ENCODE data around the gene POLR1A. TPM values are rescaled to one million over a fixed set of nuclear protein-coding genes. Genes with fewer than 3 reads are reported as not detected.

POLR1A gene
- total and polyA plus RNA-seq, 2 of the 13 experiments (the other 11 are each of a cell fraction or from before 2014, with no cell fraction given), result 7.2 to 39.9 TPM

GRCh38 chr2:86023366-86023712, 82.3 kb downstream of the POLR1A start:
- Histone ChIP-seq H3K36me3 (replicated peaks in 1 of 2; ENCODE audit: control insufficient read depth in 1 of 2, insufficient read depth in 2 of 2, low read length in 2 of 2) (peaks cover 8 to 34% of the 10 kb centered on the region in 2 experiments; a peak in 4 of 5 replicates), H3K4me3 (replicated peaks in 1 of 3; ENCODE audit: insufficient read depth in 1 of 3, low read depth in 2 of 3, low read length in 3 of 3) (no peak overlapping the region), H3K79me2 (ENCODE audit: insufficient read depth, low read length) (no peaks in the 10 kb centered on the region), H3K27ac (ENCODE audit: extremely low read length, insufficient read depth, low read length) (no peak overlapping the region), H3K27me3 (ENCODE audit: control insufficient read depth in 1 of 2, insufficient read depth in 2 of 2, low read length in 2 of 2) (peaks cover 0 to 2% of the 10 kb centered on the region in 2 experiments; a peak in 1 of 5 replicates), H3K4me1 (ENCODE audit: insufficient read depth, low read length) (peaks cover 14% of the 10 kb centered on the region), H3K9me3 (ENCODE audit: low read length) (no peaks in the 10 kb centered on the region), H3K9ac (ENCODE audit: insufficient read depth, low read depth, low read length) (no peak overlapping the region), H2AFZ (ENCODE audit: low read length) (no peak overlapping the region), H4K20me1 (ENCODE audit: insufficient read depth, low read length) (no peaks in the 10 kb centered on the region), H3K4me2 (ENCODE audit: low read depth, low read length) (no peak overlapping the region)
- intact Hi-C loops (cut with micrococcal nuclease; ENCODE audit: unreplicated experiment), result loop anchor here (2.0 kb wide), 1 partner anchor 135 kb away; the partner anchor contains the start of gene ST3GAL5
- in situ Hi-C loops (cut with HindIII; ENCODE audit: extremely low pct_ligation_motif_present, low pct_unique_long_range_greater_than_20kb), result no loop called here
- ChIA-PET POLR2A (no interaction called here), CTCF (ENCODE audit: low intra/inter-chr PET ratio, low total read pairs) (no interaction called here)
- TF ChIP-seq ZC3H13 (CRISPR knock-in tag; IDR thresholded peaks at IDR 0.05) (no peak), KDM3A (CRISPR knock-in tag; IDR thresholded peaks at IDR 0.05; ENCODE audit: low read depth) (no peak), HDAC2 (CRISPR knock-in tag; IDR thresholded peaks at IDR 0.05) (no peak), SIN3B (IDR thresholded peaks at IDR 0.05; ENCODE audit: low read length) (no peak), NR3C1 (CRISPR knock-in tag; IDR thresholded peaks at IDR 0.05) (no peak), GATAD2A (CRISPR knock-in tag; IDR thresholded peaks at IDR 0.05) (no peak), IKZF5 (CRISPR knock-in tag; IDR thresholded peaks at IDR 0.05) (no peak), KDM4B (CRISPR knock-in tag; IDR thresholded peaks at IDR 0.05) (no peak), FLYWCH1 (CRISPR knock-in tag; IDR thresholded peaks at IDR 0.05) (no peak), ZFP36L2 (CRISPR knock-in tag; IDR thresholded peaks at IDR 0.05) (no peak), PRDM10 (CRISPR knock-in tag; IDR thresholded peaks at IDR 0.05; ENCODE audit: low read depth) (no peak), BRD4 (CRISPR knock-in tag; IDR thresholded peaks at IDR 0.05) (no peak), ARHGAP35 (CRISPR knock-in tag; IDR thresholded peaks at IDR 0.05; ENCODE audit: borderline replicate concordance) (no peak), PRPF4 (IDR thresholded peaks at IDR 0.05; ENCODE audit: low read depth, low read length, poor library complexity, severe bottlenecking) (no peak), NCOA1 (CRISPR knock-in tag; IDR thresholded peaks at IDR 0.05) (no peak), SIX4 (CRISPR knock-in tag; IDR thresholded peaks at IDR 0.05) (no peak)
- TF ChIP-seq, protein P1, sequence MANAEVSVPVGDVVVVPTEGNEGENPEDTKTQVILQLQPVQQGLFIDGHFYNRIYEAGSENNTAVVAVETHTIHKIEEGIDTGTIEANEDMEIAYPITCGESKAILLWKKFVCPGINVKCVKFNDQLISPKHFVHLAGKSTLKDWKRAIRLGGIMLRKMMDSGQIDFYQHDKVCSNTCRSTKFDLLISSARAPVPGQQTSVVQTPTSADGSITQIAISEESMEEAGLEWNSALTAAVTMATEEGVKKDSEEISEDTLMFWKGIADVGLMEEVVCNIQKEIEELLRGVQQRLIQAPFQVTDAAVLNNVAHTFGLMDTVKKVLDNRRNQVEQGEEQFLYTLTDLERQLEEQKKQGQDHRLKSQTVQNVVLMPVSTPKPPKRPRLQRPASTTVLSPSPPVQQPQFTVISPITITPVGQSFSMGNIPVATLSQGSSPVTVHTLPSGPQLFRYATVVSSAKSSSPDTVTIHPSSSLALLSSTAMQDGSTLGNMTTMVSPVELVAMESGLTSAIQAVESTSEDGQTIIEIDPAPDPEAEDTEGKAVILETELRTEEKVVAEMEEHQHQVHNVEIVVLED (CRISPR knock-in tag; IDR thresholded peaks at IDR 0.05; ENCODE audit: borderline replicate concordance), result no peak
- BruUV-seq (replicated peaks), result no TSS peak
- FAIRE-seq, result peak; percentile 51
- 91% methylated on average over 2 of the region's 2 CpGs for WGBS (ENCODE audit: low lambda C conversion rate)
- no peak for ATAC-seq
- DNase-seq (ENCODE audit: low spot score), result no peak
